A549 (cell line): ENCODE results near the gene TMEM86B. TPM values are rescaled to one million over a fixed set of nuclear protein-coding genes. Genes with fewer than 3 reads are reported as not detected.
A peak's percentile ranks its signal among the peaks of the same experiment; 100 is the strongest.

Experiments used
- ATAC-seq, 2 experiments: fragments of 200-7000 bp in 1 of 2; fragments of >200 bp in 1 of 2; cut with Nextera tagmentation in 1 of 2; cut with Tn5 transposase in 1 of 2; 3 replicates each; pipeline versions ENCODE4 v1.8.0 to v1.9.1; 2018 to 2020; ENCODE audit warnings: mild to moderate bottlenecking in 1 of 2, moderate library complexity in 1 of 2
- CTCF ChIA-PET: fragments of 300-600 bp; sonication (Branson Sonifier 250); formaldehyde crosslinking; extraction: SDS; loops from one replicate; lab custom pipeline; 2021; ENCODE audit warnings: antibody characterized with exemption, inconsistent platforms; lab: Yijun Ruan, JAX
- POLR2A ChIA-PET: fragments of 350-600 bp; formaldehyde crosslinking; extraction: SDS; loops from one replicate; lab custom pipeline; 2021; ENCODE audit warnings: antibody characterized with exemption, inconsistent platforms; lab: Yijun Ruan, JAX
- DNase-seq, 2 experiments: peaks; one replicate each; pipeline versions ENCODE4 v3.0.0 to v3.0.0-alpha.2; 2011 to 2016; ENCODE audit warnings: low read depth in 1 of 2, low spot score in 1 of 2
- FAIRE-seq: peaks from 2 replicates; lab custom pipeline; 2011; peaks lifted over from hg19 to GRCh38; lab: Jason Lieb, UNC
- H3K27ac ChIP-seq, 2 experiments: fragments of >200 bp; sonication (Bioruptor Twin); formaldehyde crosslinking; 3 replicates each; pipeline ENCODE4 v1.5.1; 2016 to 2017
- H3K4me1 ChIP-seq: fragments of >200 bp; sonication (Bioruptor Twin); formaldehyde crosslinking; 3 replicates; pipeline ENCODE4 v1.6.1; 2016
- H3K4me2 ChIP-seq: fragments of >200 bp; sonication (Bioruptor Twin); formaldehyde crosslinking; 3 replicates; pipeline ENCODE4 v1.6.1; 2016
- H3K4me3 ChIP-seq: fragments of >200 bp; sonication (Bioruptor Twin); formaldehyde crosslinking; 3 replicates; pipeline ENCODE4 v1.5.1; 2016
- H3K9me3 ChIP-seq: fragments of >200 bp; sonication (Bioruptor Twin); formaldehyde crosslinking; 3 replicates; pipeline ENCODE4 v1.6.1; 2016
- BCL3 ChIP-seq: fragments of >200 bp; sonication (Bioruptor Twin); formaldehyde crosslinking; IDR thresholded peaks from 3 replicates; pipeline ENCODE4 v1.6.1; 2016
- CBX8 ChIP-seq: fragments of 200-600 bp; sonication (generic); IDR thresholded peaks from 2 replicates; pipeline ENCODE4 v1.6.1; 2016
- ELK1 ChIP-seq: fragments of 150-350 bp; IDR thresholded peaks from 2 replicates; pipeline ENCODE4 v1.6.1; 2014; ENCODE audit warnings: low read depth, mild to moderate bottlenecking, low read length
- FOSL2 ChIP-seq, 2 experiments: fragments of 450-650 bp in 1 of 2; fragments of >200 bp in 1 of 2; sonication (Bioruptor Twin) in 1 of 2; formaldehyde crosslinking; IDR thresholded peaks; 2 replicates each; pipeline versions ENCODE4 v1.5.0 to v1.6.1; 2016 to 2020; ENCODE audit warnings: mild to moderate bottlenecking in 1 of 2, moderate library complexity in 1 of 2
- HES2 ChIP-seq: fragments of >200 bp; sonication (Bioruptor Twin); formaldehyde crosslinking; IDR thresholded peaks from 2 replicates; pipeline ENCODE4 v1.6.1; 2016
- HOXB13 ChIP-seq: fragments of 250-450 bp; sonication (Bioruptor Pico); IDR thresholded peaks from 2 replicates; pipeline ENCODE4 v1.5.0; 2020; ENCODE audit warnings: low read depth, mild to moderate bottlenecking, moderate library complexity
- HOXB5 ChIP-seq: fragments of 250-450 bp; sonication (Bioruptor Pico); IDR thresholded peaks from 2 replicates; pipeline ENCODE4 v1.5.0; 2020; ENCODE audit warnings: mild to moderate bottlenecking, moderate library complexity
- KDM1A ChIP-seq: fragments of 200-600 bp; sonication (generic); IDR thresholded peaks from 2 replicates; pipeline ENCODE4 v1.6.1; 2016; ENCODE audit warnings: low read depth, mild to moderate bottlenecking
- MAFK ChIP-seq: fragments of 450-650 bp; IDR thresholded peaks from 2 replicates; pipeline ENCODE4 v1.6.1; 2014; ENCODE audit not compliant: partially characterized antibody
- MAZ ChIP-seq: fragments of 150-350 bp; IDR thresholded peaks from 2 replicates; pipeline ENCODE4 v1.6.1; 2014; ENCODE audit warnings: antibody characterized with exemption, low read depth, low read length, borderline replicate concordance
- REST ChIP-seq: fragments of 200-600 bp; sonication (generic); IDR thresholded peaks from 2 replicates; pipeline ENCODE4 v1.6.1; 2016; ENCODE audit warnings: antibody characterized with exemption, mild to moderate bottlenecking, moderate library complexity
- ZC3H11A ChIP-seq: fragments of 450-650 bp; IDR thresholded peaks from 2 replicates; pipeline ENCODE4 v1.6.1; 2014; ENCODE audit warnings: antibody characterized with exemption, mild to moderate bottlenecking
- ZFP36 ChIP-seq: fragments of 450-650 bp; IDR thresholded peaks from 2 replicates; pipeline ENCODE4 v1.6.1; 2014; ENCODE audit warnings: borderline replicate concordance; ENCODE audit not compliant: partially characterized antibody
- ZSCAN20 ChIP-seq: fragments of 250-450 bp; sonication (Bioruptor Pico); IDR thresholded peaks from 2 replicates; pipeline ENCODE4 v1.8.0; 2022; ENCODE audit warnings: mild to moderate bottlenecking, moderate library complexity
- WGBS: methylation state at CpG from one replicate; pipeline ENCODE4 v1.1.6; 2017; ENCODE audit errors: missing lambda C conversion rate; 5-methylcytosine and 5-hydroxymethylcytosine counted together
- polyA plus RNA-seq, 4 experiments: library from polyadenylated mRNA; depleted of rRNA in 3 of 4; stranded (reverse); fragments of >200 nt; fragmentation: RNase III in 1 of 4; extraction: RNeasy Plus Mini Kit Qiagen cat#74134 plus additional on column Dnase treatment in 1 of 4; gene quantifications; 2 replicates in 3 of 4; 3 replicates in 1 of 4; pipeline ENCODE4 v1.2.3, GENCODE V29; 2011 to 2017

The TMEM86B gene
- polyA plus RNA-seq, 2 of the 4 experiments (the other 2 are of a cell fraction) = 1.6 to 3.4 TPM

GRCh38 chr19:55251341-55252081, 22.9 kb upstream of the TMEM86B start:
- Histone ChIP-seq H3K9me3 (no peaks in the 10 kb centered on the region), H3K4me2 (no peak overlapping the region), H3K27ac (no peak overlapping the region), H3K4me1 (peaks cover 39% of the 10 kb centered on the region), H3K4me3 (no peak overlapping the region)
- ChIA-PET CTCF (interaction anchor here (0.7 to 1.6 kb wide), 7 partner anchors 9 to 313 kb away, joined by 3 to 6 read pairs (median 3); partner anchors contain the start of gene TMEM238), POLR2A (interaction anchor here (0.6 kb wide), 1 partner anchor 183 kb away, joined by 6 read pairs; no protein-coding TSS in a partner anchor)
- no peak for ATAC-seq
- no peak for FAIRE-seq
- 88% methylated on average over 19 of the region's 19 CpGs for WGBS
- DNase-seq = no peak
- no peak for TF ChIP-seq FOSL2 (IDR thresholded peaks at IDR 0.05)
- peak; percentile 31; the same call in 1 of the 2 replicates for TF ChIP-seq FOSL2 (CRISPR knock-in tag; IDR thresholded peaks at IDR 0.05)
- no peak for TF ChIP-seq BCL3

- FAIRE-seq = no peak
- CTCF ChIA-PET = interaction anchor here (0.8 to 2.1 kb wide), 8 partner anchors 8 to 134 kb away, joined by 3 to 6 read pairs (median 4); partner anchors contain the start of genes TMEM238 and TMEM86B
Observed at GRCh38 chr19:55250262-55251036, 21.9 kb upstream of the TMEM86B start.

More at GRCh38 chr19:55250262-55251036, 21.9 kb upstream of the TMEM86B start:
- WGBS = 89% methylated on average over 18 of the region's 18 CpGs
- TF ChIP-seq HOXB13 (CRISPR knock-in tag) (no peak), FOSL2 (IDR thresholded peaks at IDR 0.05) (no peak), FOSL2 (CRISPR knock-in tag; IDR thresholded peaks at IDR 0.05) (no peak), ZC3H11A (no peak), REST (no peak), HOXB5 (no peak), MAFK (no peak), ZFP36 (no peak), CBX8 (no peak), HES2 (no peak), ELK1 (no peak), MAZ (no peak), ZSCAN20 (CRISPR knock-in tag) (no peak), KDM1A (no peak)
- Histone ChIP-seq H3K9me3 (no peaks in the 10 kb centered on the region), H3K27ac (no peak overlapping the region), H3K4me3 (no peak overlapping the region), H3K4me1 (peaks cover 29% of the 10 kb centered on the region), H3K4me2 (no peak overlapping the region)
- POLR2A ChIA-PET = interaction anchor here (0.6 kb wide), 1 partner anchor 182 kb away, joined by 6 read pairs; no protein-coding TSS in a partner anchor
- ATAC-seq = no peak
- DNase-seq = no peak
